Right lobe of liver (tissue), 6 donors: ENCODE results near the gene RAD50. TPM values are rescaled to one million over a fixed set of nuclear protein-coding genes. Genes with fewer than 3 reads are reported as not detected.

Experiments used
- ATAC-seq, 4 donors: fragments of 200-7000 bp; cut with Tn5 transposase; one replicate each; pipeline ENCODE4 v1.9.1; 2020; ENCODE audit warnings: mild to moderate bottlenecking in 4 of 4, moderate library complexity in 4 of 4
- DNase-seq, 3 donors: peaks; one replicate each; pipeline ENCODE4 v3.0.0-alpha.2; 2020
- H3K27ac ChIP-seq, 3 donors: fragments of 200-600 bp; one replicate each; pipeline ENCODE4 v1.8.0; 2022
- H3K27me3 ChIP-seq, 2 donors: fragments of 200-600 bp; one replicate each; pipeline ENCODE4 v1.8.0; 2022
- H3K36me3 ChIP-seq, 4 donors: fragments of 200-600 bp; sonication (generic) in 1 of 4; one replicate each; pipeline versions ENCODE4 v1.5.1 to v1.8.0; 2017 to 2022; ENCODE audit warnings: control low read depth in 1 of 4
- H3K4me1 ChIP-seq, 4 donors: fragments of 200-600 bp; sonication (generic) in 1 of 4; one replicate each; pipeline versions ENCODE4 v1.5.1 to v1.8.0; 2017 to 2022; ENCODE audit warnings: control low read depth in 1 of 4
- H3K4me3 ChIP-seq, 3 donors: fragments of 200-600 bp; one replicate each; pipeline ENCODE4 v1.8.0; 2022
- H3K9me3 ChIP-seq, 4 donors: fragments of 200-600 bp; sonication (generic) in 1 of 4; one replicate each; pipeline versions ENCODE4 v1.5.1 to v1.8.0; 2017 to 2022; ENCODE audit warnings: control low read depth in 1 of 4
- CTCF ChIP-seq, 4 donors: fragments of 200-600 bp in 3 of 4; fragments of 450-650 bp in 1 of 4; IDR thresholded peaks; one replicate each; pipeline versions ENCODE4 v1.5.1 to v1.8.0; 2016 to 2022; ENCODE audit warnings: antibody characterized with exemption in 4 of 4, mild to moderate bottlenecking in 2 of 4
- POLR2A ChIP-seq: fragments of 450-650 bp; IDR thresholded peaks from one replicate; pipeline ENCODE4 v1.6.1; 2017; ENCODE audit warnings: antibody characterized with exemption, mild to moderate bottlenecking
- WGBS: methylation state at CpG from one replicate; pipeline ENCODE4 v1.1.6; 2018; ENCODE audit warnings: low coverage, low lambda C conversion rate; ENCODE audit not compliant: insufficient coverage; ENCODE audit errors: missing lambda C conversion rate; 5-methylcytosine and 5-hydroxymethylcytosine counted together
- intact Hi-C, 2 donors: fragments of 100-400 bp; cut with DNase I; formaldehyde crosslinking; loops; one replicate each; pipeline versions ENCODE4 v1.11.2 to v1.14.1; 2022
- total RNA-seq, 6 experiments: library from RNA; depleted of rRNA in 2 of 6; stranded (reverse); fragments of >200 nt in 2 of 6; fragmentation: NEBNext Ultra II Directional in 3 of 6; extraction: Animal tissue kit (Norgen Biotek cat#: 25700) in 3 of 6; gene quantifications; one replicate each; pipeline versions ENCODE4 v1.1.0 to v1.2.4, GENCODE V29; 2016 to 2023
- donor health status: DM: no; HTN: yes; CAD: no.
- donor health status: DM: no; HTN: no; CAD: no.
- donor health status: DM: no; HTN: no; CAD: no.
- donor health status: DM: no; HTN: yes; CAD: no.
- donor health status: DM: no; HTN: yes; CAD: no.

RAD50 gene
- total RNA-seq, 6 experiments from 2014 or later: 14.1 to 27.7 (median 17.9) TPM

- TF ChIP-seq CTCF (IDR thresholded peaks at IDR 0.05): no peak
- TF ChIP-seq POLR2A: no peak
- H3K4me3 ChIP-seq: no peak overlapping the region
- intact Hi-C loops: no loop called here
- ATAC-seq: no peak
- WGBS: 76% methylated on average over 9 of the region's 22 CpGs
- no peaks in the 10 kb centered on the region for H3K4me1 ChIP-seq
- no peak overlapping the region for H3K27ac ChIP-seq
- no peaks in the 10 kb centered on the region for H3K27me3 ChIP-seq
- no peaks in the 10 kb centered on the region for H3K9me3 ChIP-seq
- no peaks in the 10 kb centered on the region for H3K36me3 ChIP-seq
- DNase-seq: no peak
These were observed 111.3 kb downstream of the RAD50 start for GRCh38 chr5:132667761-132668705.

DNA sequence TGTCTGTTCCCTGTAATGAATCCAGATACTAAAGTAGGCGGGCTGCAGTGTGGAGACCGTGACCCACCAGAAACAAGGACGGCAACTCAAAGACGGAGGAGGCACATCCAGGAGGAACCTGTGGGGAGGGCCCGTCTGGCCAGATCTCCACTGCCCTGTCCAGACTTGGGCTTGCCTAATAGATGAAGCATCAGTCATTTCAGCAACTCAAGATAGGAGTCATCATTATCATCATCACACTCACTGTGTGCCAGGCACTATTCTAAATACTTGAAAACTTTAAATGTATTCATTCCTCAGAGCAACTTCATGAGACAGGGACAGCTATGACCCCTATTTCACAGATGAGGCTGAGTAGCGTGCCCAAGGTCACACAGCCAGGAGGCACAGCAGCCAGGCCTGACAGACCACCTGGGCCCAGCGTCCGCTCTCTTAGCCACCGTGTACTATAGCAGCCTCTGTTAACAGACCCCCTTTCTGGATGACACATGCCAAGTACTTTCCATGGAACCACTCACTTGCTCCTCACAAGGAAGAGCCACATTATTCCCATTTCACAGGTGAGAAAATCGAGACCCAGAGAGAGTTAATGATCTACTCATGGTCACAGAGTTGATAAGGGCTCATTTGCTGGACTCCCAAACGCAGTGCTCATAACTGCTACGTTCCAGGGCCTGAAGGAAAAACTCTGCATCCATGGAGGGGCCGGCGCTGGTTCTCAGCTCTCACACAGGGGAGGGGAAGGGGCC is 112.1 kb downstream of the RAD50 start:
- WGBS: 78% methylated on average over 5 of the region's 14 CpGs
- Histone ChIP-seq H3K4me3 (no peak overlapping the region), H3K9me3 (no peaks in the 10 kb centered on the region), H3K4me1 (no peaks in the 10 kb centered on the region), H3K27ac (no peak overlapping the region), H3K36me3 (no peaks in the 10 kb centered on the region), H3K27me3 (no peaks in the 10 kb centered on the region)
- no peak for DNase-seq
- ATAC-seq: no peak
- intact Hi-C loops: no loop called here
- no peak for TF ChIP-seq CTCF (IDR thresholded peaks at IDR 0.05)
- TF ChIP-seq POLR2A: no peak

GRCh38 chr5:132669455-132669820 is 112.7 kb downstream of the RAD50 start:
- intact Hi-C loops: no loop called here
- Histone ChIP-seq H3K4me1 (no peaks in the 10 kb centered on the region), H3K27ac (no peak overlapping the region), H3K4me3 (no peak overlapping the region), H3K9me3 (no peaks in the 10 kb centered on the region), H3K27me3 (no peaks in the 10 kb centered on the region), H3K36me3 (no peaks in the 10 kb centered on the region)
- TF ChIP-seq POLR2A (no peak), CTCF (IDR thresholded peaks at IDR 0.05) (no peak)
- no CpG with 5 or more reads among the region's 7 CpGs for WGBS
- no peak for DNase-seq
- ATAC-seq: no peak

DNA sequence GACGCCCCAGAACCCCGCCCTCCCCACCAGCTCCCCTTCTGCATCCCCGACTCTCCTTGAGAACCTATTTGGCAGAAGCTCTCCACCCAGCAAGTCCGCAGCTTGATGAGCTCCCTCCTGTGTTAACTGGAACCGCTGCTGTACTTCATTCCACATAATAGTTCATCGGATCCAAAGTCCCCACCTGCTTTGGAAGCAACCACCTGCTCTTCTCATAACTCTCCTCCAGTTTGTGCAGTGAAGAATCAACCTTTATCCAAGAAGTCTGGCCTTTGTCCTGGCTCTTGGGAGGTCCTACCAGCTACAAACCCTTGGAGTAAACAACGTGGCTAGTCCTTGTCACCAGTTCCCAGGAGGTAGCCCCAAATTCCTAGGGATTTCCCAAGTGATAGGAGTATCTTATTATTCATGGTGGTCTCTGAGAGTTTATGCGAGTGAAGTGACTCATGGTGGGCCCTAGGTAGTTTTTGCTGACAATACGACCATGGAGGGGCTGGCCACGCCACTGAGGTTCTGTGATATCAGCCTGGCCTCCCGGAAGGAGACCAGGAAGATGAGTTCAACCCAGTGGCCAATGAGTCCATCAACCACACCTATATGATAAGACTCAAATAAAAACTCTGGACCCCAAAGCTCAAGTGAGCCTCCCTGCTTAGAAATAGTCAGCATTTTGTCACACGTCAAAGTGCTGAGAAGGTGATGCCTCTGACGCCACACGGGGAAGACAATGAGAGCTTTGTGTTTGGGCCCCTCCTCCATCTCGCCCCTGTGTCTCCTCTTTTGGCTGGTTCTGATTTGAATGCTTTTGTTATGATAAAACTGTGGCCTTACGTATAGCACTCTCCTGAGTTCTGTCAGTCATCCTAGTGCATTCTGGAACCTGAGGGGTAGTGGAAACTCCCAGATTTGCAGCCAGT is 113.4 kb downstream of the RAD50 start:
- TF ChIP-seq CTCF (IDR thresholded peaks at IDR 0.05): no peak
- TF ChIP-seq POLR2A: no peak
- ATAC-seq: no peak
- 82% methylated on average over 11 of the region's 16 CpGs for WGBS
- Histone ChIP-seq H3K27ac (no peak overlapping the region), H3K4me1 (no peaks in the 10 kb centered on the region), H3K36me3 (no peaks in the 10 kb centered on the region), H3K9me3 (no peaks in the 10 kb centered on the region), H3K4me3 (no peak overlapping the region), H3K27me3 (no peaks in the 10 kb centered on the region)
- intact Hi-C loops: no loop called here
- DNase-seq: no peak
